BJ (cell line): Measurements from ENCODE around the gene DPEP2NB. TPM values are rescaled to one million over a fixed set of nuclear protein-coding genes. Genes with fewer than 3 reads are reported as not detected.

Source experiments
- CTCF ChIA-PET: fragments of 350-600 bp; formaldehyde crosslinking; extraction: SDS; loops from one replicate; lab custom pipeline; 2021; ENCODE audit warnings: antibody characterized with exemption, inconsistent platforms; lab: Yijun Ruan, JAX
- POLR2A ChIA-PET: fragments of 300-600 bp; sonication (Branson Sonifier 250); formaldehyde crosslinking; extraction: SDS; loops from one replicate; lab custom pipeline; 2021; ENCODE audit warnings: antibody characterized with exemption; lab: Charles Lee
- DNase-seq: peaks from one replicate; pipeline ENCODE4 v3.0.0-alpha.2; 2011; ENCODE audit warnings: low read depth
- H3K27me3 ChIP-seq: 2 replicates; pipeline ENCODE4 v1.6.0; 2011; ENCODE audit warnings: low read length; ENCODE audit not compliant: control insufficient read depth, insufficient read depth
- H3K36me3 ChIP-seq: 2 replicates; pipeline ENCODE4 v1.5.1; 2011; ENCODE audit warnings: low read length; ENCODE audit not compliant: control insufficient read depth, insufficient read depth
- H3K4me3 ChIP-seq: 2 replicates; pipeline ENCODE4 v1.5.1; 2011; ENCODE audit warnings: low read depth, mild to moderate bottlenecking, control low read depth, low read length
- polyA plus RNA-seq: library from polyadenylated mRNA; depleted of rRNA; stranded (reverse); fragments of >200 nt; gene quantifications from 2 replicates; pipeline ENCODE4 v1.2.3, GENCODE V29; 2011
- TF ChIP-seq, protein P1 (sequence below): IDR thresholded peaks from 2 replicates; pipeline ENCODE4 v1.5.1; 2011; ENCODE audit warnings: low read depth, mild to moderate bottlenecking, control low read depth, inconsistent platforms, low read length, moderate library complexity; ENCODE audit not compliant: insufficient read depth

DPEP2NB gene
- polyA plus RNA-seq, 1 experiment = not detected

- ChIA-PET POLR2A (no interaction called here), CTCF (interaction anchor here (1.1 to 3.3 kb wide), 2 partner anchors 9 to 241 kb away, joined by 3 to 18 read pairs; partner anchors contain the start of gene DPEP2)
- Histone ChIP-seq H3K4me3 (no peak overlapping the region), H3K27me3 (no peaks in the 10 kb centered on the region), H3K36me3 (no peaks in the 10 kb centered on the region)
- TF ChIP-seq, protein P1, sequence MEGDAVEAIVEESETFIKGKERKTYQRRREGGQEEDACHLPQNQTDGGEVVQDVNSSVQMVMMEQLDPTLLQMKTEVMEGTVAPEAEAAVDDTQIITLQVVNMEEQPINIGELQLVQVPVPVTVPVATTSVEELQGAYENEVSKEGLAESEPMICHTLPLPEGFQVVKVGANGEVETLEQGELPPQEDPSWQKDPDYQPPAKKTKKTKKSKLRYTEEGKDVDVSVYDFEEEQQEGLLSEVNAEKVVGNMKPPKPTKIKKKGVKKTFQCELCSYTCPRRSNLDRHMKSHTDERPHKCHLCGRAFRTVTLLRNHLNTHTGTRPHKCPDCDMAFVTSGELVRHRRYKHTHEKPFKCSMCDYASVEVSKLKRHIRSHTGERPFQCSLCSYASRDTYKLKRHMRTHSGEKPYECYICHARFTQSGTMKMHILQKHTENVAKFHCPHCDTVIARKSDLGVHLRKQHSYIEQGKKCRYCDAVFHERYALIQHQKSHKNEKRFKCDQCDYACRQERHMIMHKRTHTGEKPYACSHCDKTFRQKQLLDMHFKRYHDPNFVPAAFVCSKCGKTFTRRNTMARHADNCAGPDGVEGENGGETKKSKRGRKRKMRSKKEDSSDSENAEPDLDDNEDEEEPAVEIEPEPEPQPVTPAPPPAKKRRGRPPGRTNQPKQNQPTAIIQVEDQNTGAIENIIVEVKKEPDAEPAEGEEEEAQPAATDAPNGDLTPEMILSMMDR = no peak
- DNase-seq = no peak
Measured at GRCh38 chr16:67989322-67990017, 26.2 kb downstream of the DPEP2NB start.

GRCh38 chr16:67988675-67989074, 27.0 kb downstream of the DPEP2NB start:
- Histone ChIP-seq H3K27me3 (no peaks in the 10 kb centered on the region), H3K4me3 (no peak overlapping the region), H3K36me3 (no peaks in the 10 kb centered on the region)
- TF ChIP-seq, protein P1 = no peak
- DNase-seq = no peak
- CTCF ChIA-PET = interaction anchor here (0.9 to 1.1 kb wide), 2 partner anchors 10 to 55 kb away, joined by 3 read pairs; partner anchors contain the start of gene DPEP2
- POLR2A ChIA-PET = no interaction called here

GRCh38 chr16:67987460-67988160, 28.1 kb downstream of the DPEP2NB start:
- Histone ChIP-seq H3K4me3 (no peak overlapping the region), H3K36me3 (no peaks in the 10 kb centered on the region), H3K27me3 (no peaks in the 10 kb centered on the region)
- TF ChIP-seq, protein P1 = no peak
- DNase-seq = no peak
- CTCF ChIA-PET = interaction anchor here (2.2 kb wide), 1 partner anchor 53 kb away, joined by 7 read pairs; no protein-coding TSS in a partner anchor
- POLR2A ChIA-PET = no interaction called here

DNA sequence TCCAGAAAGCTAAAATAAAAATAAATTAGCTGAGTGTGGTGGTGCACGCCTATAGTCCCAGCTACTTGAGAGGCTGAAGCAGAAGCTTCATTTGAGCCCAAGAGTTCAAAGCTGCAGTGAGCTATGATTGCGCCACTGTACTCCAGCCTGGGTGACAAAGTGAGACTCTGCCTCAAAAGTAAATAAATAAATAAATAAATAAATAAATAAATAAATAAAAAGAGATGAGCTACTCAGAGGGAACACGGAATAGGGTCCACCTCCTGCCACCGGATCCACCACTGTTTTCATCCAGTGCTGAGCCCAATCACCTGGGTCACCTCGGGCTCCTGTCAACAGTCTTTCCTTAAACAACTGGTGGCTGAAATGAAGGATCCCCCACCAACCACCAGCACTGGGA, 28.8 kb downstream of the DPEP2NB start:
- CTCF ChIA-PET = interaction anchor here (1.6 to 2.2 kb wide), 2 partner anchors 54 to 240 kb away, joined by 3 to 7 read pairs; no protein-coding TSS in a partner anchor
- POLR2A ChIA-PET = no interaction called here
- Histone ChIP-seq H3K36me3 (no peaks in the 10 kb centered on the region), H3K27me3 (no peaks in the 10 kb centered on the region), H3K4me3 (no peak overlapping the region)
- TF ChIP-seq, protein P1 = no peak
- DNase-seq = no peak
